GM19025 (cell line): ENCODE results near the gene TOR2A.
A peak's percentile ranks its signal among the peaks of the same experiment; 100 is the strongest.

ENCODE experiments used
- ATAC-seq: cut with Tn5 transposase; IDR thresholded peaks from one replicate; pipeline ENCODE4 v1.9.1; 2021; ENCODE audit warnings: mild to moderate bottlenecking, low read depth, moderate library complexity; ENCODE audit not compliant: unreplicated experiment

The TOR2A gene

DNA sequence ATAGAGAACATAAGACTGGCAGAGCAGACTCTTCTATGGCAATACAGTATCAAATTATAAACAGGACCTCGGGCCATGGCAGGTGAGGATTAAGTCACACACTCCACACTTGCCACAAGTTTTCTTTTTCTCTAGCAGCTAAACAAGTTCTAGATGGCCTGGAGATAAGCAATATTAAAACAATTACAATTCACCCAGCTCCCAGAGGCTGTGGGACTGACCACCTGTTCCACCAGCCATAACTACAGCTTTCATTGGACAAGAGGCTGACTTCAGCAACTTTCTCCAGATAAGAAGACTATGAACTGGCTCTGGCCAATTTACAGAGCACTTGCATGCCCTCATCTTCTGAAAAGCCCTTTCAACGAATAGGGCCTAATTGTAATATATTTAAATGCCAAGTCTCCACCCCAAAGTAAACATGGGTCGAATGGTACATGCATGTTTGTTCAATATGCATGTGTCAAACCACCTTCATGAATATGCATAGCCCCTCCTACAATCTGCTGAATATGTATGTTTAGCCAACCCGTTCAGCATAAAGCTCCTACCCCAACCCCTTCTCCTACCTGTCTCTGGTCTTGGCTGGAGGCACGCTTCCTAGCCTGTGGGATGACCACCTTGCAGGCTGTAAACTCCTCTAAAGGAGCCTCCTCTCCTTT, 34.4 kb downstream of the TOR2A start:
- no peak for ATAC-seq

DNA sequence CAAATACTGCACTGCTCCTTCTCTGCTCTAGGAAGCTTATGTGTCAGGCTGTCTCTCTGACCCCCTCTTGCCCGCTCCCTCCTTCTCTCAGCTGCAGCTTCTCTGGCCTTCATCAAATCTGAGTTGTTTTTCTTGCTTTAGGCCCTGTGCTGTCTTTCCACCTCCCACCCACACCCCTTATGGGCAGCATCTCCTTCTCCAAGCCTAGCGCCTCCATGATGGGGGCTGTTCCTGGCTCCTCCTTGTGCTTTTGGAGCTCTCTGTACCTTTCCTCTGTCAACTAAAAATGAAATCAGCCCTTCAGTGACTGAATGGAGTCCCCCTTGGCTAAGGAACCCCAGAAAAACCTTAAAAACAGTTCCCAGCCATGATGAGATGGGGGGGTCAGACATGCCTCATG, 35.0 kb downstream of the TOR2A start:
- ATAC-seq, result no peak

DNA sequence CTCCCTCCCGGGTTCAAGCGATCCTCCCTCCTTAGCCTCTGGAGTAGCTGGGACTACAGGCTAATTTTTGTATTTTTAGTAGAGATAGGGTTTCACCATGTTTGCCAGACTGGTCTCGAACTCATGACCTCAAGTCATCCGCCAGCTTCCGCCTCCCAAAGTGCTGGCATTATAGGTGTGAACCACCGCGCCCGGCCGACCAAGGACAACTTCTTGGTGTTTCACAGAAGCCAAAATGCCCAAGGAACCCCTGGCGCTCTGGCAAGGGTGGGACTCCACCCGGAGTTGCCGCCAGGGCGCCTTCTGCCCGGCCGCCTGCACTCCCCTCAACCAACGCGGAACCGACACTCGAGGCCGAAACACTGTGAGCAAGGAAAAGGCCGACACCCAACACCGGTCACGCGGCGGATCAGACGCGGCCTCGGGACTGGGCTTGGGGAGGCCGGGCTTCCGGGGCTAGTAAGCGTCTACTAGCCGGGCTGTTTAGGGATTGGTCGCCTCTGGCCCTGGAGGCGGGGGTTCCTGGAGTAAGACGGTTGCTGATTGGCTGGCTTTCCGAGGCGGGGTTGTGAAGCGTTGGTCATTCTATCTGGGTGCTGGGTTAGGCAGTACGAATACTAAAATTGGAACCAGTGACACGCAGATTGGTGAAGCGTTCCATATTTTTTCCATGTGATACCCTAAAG, 36.0 kb downstream of the TOR2A start:
- peak; percentile 95 for ATAC-seq

DNA sequence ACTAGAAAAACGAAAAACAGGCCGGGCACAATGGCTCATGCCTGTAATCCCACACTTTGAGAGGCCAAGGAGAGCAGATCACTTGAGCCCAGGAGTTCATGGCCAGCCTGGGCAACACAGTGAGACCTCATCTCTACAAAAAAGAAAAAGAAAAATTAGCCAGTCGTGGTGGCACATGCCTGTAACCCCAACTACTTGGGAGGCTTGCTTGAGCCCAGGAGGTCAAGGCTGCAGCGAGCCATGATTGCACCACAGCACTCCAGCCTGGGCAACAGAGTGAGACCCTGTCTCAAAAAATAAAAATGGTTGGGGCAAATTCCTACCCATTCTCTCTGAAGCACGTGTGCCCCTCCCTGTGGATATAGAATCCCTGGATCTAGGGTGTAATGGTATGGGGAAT, 36.7 kb downstream of the TOR2A start:
- ATAC-seq, result no peak

DNA sequence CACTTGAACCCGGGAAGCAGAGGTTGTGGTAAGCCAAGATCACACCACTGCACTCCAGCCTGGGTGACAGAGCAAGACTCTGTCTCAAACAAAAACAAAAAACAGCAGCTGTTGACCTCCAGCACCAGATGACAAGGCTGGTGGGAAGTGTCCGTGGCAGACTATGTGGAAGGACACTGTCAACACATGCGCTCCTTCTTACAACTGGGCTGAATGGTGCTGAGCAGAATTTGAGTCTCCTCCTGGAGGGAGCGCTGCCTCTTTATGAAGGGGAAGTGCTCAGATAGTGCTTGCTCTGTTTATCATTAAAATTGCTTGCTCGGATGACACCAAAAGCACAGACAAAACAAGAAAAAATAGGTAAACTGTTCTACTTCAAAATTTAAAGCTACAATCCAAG, 37.5 kb downstream of the TOR2A start:
- no peak for ATAC-seq

DNA sequence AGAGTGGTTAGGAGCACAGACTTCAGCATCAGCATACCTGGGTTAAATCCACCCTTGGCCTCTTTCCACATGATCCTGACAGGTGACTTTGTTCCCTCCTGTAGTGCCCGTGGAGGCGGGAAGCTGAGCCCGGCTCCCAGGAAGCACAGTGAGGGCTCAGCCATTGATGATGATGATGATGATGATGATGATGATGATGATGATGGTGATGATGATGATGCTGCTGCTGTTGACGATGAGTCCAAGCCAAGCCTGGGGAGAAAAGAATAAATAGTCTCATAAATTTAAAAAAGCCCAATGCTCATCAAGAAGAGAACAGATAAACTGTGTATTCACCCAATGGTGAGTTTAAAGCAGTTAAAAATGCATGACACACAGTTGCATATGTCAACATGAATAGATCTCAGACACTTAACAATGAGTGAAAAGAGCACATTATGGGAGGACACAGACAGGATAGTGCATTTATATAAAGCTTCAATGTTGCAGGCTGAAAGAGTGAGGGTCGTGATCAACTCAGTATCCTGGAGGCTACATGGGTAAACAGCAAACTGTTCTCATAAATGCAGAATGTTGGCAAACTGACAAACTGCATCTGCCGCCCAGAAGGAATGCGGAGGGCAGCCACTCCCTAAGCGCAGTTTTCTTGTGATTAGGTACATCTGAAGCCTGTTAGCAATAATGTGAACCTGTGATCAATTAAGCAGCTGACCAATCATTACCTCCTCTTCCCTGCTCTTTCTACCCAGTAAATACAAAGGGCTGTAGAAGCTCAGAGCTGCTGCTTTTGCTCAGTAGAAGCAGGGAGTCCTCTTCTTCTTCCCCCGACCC, 40.0 kb downstream of the TOR2A start:
- ATAC-seq, result no peak

DNA sequence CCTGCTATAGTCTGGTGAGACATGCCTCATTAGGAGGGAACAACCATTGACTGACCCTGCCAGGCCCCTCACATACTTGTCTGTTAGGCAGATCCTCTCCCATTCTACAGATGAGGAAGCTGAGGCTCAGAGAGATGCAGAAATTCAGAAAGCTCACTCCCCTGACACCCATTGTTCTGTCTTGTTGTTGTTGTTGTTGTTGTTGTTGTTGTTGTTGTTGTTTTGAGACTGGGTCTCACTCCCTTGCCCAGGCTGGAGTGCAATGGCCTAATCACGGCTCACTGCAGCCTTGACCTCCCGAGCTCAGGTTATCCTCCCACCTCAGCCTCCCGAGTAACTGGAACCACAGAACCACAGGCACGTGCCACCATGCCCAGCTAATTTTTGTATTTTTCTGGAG, 41.4 kb downstream of the TOR2A start:
- no peak for ATAC-seq

DNA sequence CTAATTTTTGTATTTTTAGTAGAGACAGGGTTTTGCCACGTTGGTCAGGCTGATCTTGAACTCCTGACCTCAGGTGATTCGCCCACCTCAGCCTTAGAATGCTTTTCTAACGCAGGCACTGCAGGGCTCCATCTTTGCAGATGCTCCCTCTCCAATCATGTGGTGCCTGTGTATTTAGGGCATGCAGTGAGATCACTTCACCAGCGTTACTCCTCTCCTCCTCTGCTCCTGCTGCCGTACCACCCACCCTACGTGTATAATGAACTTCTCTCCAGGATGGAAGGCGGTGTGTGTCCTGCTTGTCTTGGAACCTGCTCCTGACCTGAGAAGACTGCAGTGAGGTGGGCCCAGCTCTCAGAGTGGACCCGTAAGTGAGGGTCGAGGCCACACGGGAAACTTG, 42.0 kb downstream of the TOR2A start:
- no peak for ATAC-seq

DNA sequence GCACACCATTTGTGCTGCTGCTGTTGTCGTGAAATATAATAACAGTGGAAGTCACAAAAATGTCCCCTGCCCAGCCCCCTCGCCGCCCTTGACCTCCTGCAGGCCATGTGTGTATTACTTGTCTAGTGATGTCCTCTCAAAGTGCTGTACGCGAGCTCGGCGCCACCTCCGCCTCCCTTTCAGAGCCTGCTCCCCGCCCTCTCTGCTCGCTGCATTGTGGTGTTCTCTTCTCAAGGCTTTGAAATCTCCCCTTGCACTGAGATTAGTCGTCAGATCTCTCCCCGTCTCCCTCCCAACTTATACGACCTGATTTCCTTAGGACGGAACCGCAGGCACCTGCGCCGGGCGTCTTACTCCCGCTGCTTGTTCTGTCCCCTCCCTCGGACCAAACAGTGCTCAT, 43.0 kb downstream of the TOR2A start:
- ATAC-seq, result no peak

DNA sequence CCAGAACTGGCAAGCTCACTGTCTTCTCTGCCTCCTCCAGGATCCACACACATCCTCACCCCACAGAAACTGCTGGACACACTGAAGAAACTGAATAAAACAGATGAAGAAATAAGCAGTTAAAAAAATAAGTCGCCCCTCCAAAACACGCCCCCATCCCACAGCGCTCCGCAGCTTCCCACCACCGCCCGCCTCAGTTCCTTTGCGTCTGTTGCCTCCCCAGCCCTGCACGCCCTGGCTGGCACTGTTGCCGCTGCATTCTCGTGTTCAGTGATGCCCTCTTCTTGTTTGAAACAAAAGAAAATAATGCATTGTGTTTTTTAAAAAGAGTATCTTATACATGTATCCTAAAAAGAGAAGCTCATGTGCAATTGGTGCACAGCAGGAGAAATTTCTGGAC, 44.4 kb downstream of the TOR2A start:
- no peak for ATAC-seq

DNA sequence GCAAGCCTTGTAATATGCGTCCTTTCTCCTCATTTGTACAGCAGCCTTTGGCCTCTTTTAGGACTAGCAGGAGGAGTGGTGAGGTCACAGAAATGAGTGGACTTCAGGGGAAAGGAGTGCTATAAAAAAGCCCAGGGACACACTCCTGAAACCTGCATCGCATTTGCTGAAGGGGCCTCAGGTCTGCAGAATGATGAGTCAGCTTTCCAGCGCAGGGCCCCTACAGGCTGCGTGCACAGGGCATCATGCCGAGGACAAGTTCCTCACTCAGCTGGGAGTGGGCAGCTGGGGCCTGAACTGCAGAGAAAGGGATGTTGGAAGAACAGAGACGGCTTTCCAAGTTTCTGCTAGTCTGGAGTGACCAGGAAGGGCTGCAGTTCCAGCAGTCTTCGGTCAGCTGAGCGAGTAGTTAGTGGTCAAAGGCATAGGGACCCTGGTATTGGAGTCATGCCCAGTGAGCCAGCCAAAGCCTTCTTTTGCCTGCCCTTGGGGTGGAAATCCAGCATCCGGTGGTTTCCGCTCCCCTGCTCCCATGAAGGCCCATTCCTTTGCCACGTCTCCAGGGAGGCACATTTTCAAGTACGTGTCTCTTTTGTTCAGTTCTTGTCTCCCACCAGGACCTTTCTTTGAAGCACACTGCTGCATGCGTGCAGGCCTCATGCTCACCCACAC, 45.6 kb downstream of the TOR2A start:
- no peak for ATAC-seq

DNA sequence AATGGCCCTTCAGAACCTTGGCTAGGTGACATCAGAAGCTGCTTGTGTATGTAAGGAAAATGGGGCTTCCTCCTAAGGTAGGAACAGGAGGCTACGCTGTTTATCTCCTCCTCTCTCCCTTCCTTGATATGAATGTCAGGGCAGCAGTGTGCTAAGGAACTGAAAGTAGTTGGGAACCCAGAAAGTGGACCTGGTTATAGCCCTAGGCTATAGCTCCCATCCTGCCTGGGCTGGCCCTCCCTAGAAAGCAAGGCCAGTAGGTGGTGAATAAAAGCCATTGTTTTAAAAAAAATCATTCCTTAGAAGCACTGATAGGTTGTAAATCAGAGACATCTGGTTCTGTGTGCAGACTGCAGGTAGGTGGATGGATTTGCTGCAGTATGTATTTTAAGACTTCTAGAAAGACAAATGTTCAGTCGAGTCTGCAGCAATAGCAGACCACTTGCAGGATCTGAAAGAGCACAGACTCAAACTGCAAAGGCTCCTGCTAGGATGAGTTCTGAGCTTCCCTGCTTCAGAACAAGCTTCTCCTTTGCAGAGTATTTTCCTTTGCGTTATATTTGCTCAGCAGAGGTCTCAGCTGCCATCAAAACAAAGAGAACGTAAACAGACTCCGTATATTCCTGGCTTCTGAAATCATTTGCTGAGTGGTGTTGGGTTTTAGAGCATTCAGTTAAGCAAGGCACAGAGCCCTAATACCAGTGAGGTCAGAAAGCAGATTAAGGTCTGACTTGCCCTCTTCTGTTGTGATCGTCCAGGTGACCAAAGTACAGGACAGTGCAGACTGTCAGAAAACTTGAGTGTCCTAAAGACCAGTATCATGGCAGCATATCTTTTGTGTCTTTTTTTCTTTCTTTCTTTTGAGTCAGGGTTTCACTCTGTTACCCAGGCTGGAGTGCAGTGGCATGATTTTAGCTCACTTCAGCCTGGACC, 48.4 kb downstream of the TOR2A start:
- ATAC-seq, result no peak

DNA sequence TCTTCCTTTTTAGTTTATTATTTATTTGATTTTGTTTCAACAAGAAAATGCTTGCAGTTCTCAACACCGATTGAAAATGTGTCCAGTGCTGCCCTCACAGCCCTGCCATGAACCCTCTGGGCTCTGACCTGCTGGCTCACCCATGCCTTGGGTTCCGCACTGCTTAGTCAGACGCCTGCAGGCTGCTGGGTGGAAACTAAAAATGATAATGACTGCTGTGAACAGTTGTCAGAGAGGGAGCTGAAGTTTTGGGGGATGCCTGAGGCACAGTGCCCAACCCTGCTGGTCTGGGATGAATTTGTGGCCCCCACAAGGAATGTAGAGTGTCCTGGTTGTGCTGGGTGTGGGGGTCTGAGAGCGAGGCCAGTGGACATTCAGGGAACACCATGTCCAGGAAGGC, 50.5 kb downstream of the TOR2A start:
- ATAC-seq, result no peak

DNA sequence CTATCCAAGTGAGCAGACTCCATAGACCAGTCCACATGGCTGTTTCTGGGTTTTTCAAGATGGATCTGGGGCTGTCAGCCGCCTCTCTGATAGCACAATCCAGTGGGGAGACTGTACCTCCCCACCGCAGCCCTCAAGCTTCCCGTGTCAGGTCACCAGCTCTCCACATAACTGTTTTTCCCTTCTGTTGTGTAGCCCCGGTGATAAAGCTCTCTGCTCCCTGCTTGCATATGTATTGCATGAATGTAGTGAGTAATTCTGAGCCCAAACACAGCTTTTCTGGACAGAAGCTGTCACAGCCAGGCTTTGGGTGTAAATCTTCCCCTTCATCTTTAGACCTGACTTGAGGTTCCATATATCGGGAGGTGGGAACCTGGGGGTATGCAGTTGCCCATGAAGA, 51.4 kb downstream of the TOR2A start:
- no peak for ATAC-seq

DNA sequence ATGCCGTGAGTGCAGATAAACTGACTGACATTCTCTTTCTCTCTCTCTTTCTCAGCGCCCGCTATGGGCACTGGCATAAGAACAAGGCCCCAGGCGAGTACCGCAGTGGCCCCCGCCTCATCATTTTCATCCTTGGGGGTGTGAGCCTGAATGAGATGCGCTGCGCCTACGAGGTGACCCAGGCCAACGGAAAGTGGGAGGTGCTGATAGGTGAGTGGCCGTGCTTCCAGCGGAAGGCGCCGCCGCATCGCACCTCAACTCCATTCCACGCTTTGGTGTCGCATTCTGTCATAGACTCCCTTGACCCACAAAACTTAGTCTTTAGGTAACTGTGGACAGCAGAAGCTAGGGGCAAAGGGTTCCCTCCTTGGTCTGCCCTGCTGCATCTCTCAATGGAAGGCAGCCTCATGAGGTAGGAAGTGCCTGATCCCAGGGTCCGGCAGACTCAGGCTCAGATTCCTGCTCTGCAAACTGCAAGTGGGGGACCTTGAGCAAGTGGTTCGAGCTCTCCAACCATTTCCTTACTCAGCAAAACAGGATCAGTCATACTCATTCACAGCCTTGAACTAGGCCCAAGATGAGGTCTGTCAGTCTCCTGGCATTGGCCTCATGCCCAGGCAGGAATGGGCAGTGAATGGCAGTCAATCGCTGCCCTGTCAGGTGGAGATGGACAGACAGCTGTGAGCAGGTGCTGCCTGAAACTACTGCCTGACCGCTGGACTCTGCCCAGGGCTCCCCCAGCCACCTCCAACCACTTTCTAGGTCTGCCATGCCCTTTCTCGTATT, 52.5 kb downstream of the TOR2A start:
- no peak for ATAC-seq
